ENCODE data around the gene WNT7B. TPM values are rescaled to one million over a fixed set of nuclear protein-coding genes. Genes with fewer than 3 reads are reported as not detected.

Gene WNT7B
- total RNA-seq (2022; extraction: Qiagen RNA extraction; ENCODE audit: low read depth), result 92.2 to 135 TPM (median 126 TPM) in 5 replicates

DNA sequence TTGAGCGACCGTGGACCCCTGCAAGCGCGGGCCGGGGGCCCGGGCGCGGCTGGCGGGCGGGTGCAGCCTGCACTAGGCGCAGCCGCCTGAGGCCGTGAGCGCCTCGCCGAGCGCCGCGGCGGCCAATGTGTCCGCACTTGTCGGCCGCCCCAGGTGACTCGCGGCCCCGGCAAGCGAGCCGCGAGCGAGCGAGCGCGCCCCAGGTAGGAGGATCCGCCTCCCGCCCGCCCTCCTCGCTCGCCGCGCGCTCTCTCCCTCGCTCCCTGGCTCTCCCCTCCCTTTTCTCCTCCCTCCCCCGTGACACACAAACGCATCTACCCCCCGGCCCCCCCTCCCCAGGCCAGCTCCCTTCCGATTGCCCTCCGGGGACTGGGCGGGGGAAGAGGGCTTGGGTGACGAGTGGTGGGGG is at the start of gene WNT7B:
WNT7B (minus strand) TSS at position 160 of the 409 bp plus-strand sequence. CDS start 408 bp downstream, outside the sequence.

Other genes with a start within 250 kb of the WNT7B start
- gene PPARA, start 173.4 kb upstream of the WNT7B start, total RNA-seq (2022; extraction: Qiagen RNA extraction; ENCODE audit: low read depth), result 1.0 to 1.8 TPM (median 1.4 TPM) in 5 replicates